Esophagus squamous epithelium (tissue), 5 donors: ENCODE results near the gene POLR3GL. TPM values are rescaled to one million over a fixed set of nuclear protein-coding genes. Genes with fewer than 3 reads are reported as not detected.

Source experiments
- DNase-seq: peaks from one replicate; lab custom pipeline; 2025; lab: John Stamatoyannopoulos, UW
- H3K27ac ChIP-seq, 4 donors: fragments of 200-600 bp; sonication (generic); one replicate each; pipeline ENCODE4 v1.5.1; 2016 to 2019; ENCODE audit warnings: mild to moderate bottlenecking in 1 of 4
- H3K27me3 ChIP-seq, 4 donors: fragments of 200-600 bp; sonication (generic); 1 replicate in 3 of 4; 2 replicates in 1 of 4; pipeline versions ENCODE4 v1.5.1 to v1.6.0; 2017 to 2021; ENCODE audit warnings: antibody characterized with exemption in 1 of 4
- H3K36me3 ChIP-seq, 3 donors: fragments of 200-600 bp; sonication (generic); one replicate each; pipeline ENCODE4 v1.5.1; 2016 to 2019
- H3K4me1 ChIP-seq, 3 donors: fragments of 200-600 bp; sonication (generic); one replicate each; pipeline ENCODE4 v1.5.1; 2017 to 2019
- H3K4me3 ChIP-seq, 4 donors: fragments of 200-600 bp; sonication (generic); 1 replicate in 3 of 4; 2 replicates in 1 of 4; pipeline ENCODE4 v1.5.1; 2016 to 2019; ENCODE audit warnings: mild to moderate bottlenecking in 2 of 4, moderate library complexity in 1 of 4
- H3K9me3 ChIP-seq, 3 donors: fragments of 200-600 bp; sonication (generic); one replicate each; pipeline ENCODE4 v1.5.1; 2016 to 2019
- POLR2A ChIP-seq, 4 donors: fragments of 450-650 bp; IDR thresholded peaks; one replicate each; pipeline ENCODE4 v1.6.1; 2017; ENCODE audit warnings: antibody characterized with exemption in 4 of 4, mild to moderate bottlenecking in 4 of 4, moderate library complexity in 3 of 4
- WGBS, 2 donors: methylation state at CpG; one replicate each; pipeline ENCODE4 v1.1.5; 2018; 5-methylcytosine and 5-hydroxymethylcytosine counted together
- intact Hi-C: fragments of 100-400 bp; cut with DNase I; formaldehyde crosslinking; loops from one replicate; pipeline ENCODE4 v1.15.0; 2022
- total RNA-seq, 4 donors: library from RNA; depleted of rRNA; stranded (reverse); fragments of >200 nt; gene quantifications; one replicate each; pipeline ENCODE4 v1.1.0, GENCODE V29; 2016
- TF ChIP-seq, protein P1 (sequence below), 6 experiments: fragments of 450-650 bp in 4 of 6; fragments of 200-600 bp in 2 of 6; sonication (generic) in 2 of 6; IDR thresholded peaks; one replicate each; pipeline ENCODE4 v1.5.1; 2016 to 2019; ENCODE audit warnings: antibody characterized with exemption in 6 of 6, mild to moderate bottlenecking in 4 of 6, moderate library complexity in 4 of 6
- donor health status: DM: yes; HTN: yes; CAD: no.

POLR3GL gene
- total RNA-seq, 4 donors from 2014 or later = 2.9 to 15.9 (median 9.8) TPM

DNA sequence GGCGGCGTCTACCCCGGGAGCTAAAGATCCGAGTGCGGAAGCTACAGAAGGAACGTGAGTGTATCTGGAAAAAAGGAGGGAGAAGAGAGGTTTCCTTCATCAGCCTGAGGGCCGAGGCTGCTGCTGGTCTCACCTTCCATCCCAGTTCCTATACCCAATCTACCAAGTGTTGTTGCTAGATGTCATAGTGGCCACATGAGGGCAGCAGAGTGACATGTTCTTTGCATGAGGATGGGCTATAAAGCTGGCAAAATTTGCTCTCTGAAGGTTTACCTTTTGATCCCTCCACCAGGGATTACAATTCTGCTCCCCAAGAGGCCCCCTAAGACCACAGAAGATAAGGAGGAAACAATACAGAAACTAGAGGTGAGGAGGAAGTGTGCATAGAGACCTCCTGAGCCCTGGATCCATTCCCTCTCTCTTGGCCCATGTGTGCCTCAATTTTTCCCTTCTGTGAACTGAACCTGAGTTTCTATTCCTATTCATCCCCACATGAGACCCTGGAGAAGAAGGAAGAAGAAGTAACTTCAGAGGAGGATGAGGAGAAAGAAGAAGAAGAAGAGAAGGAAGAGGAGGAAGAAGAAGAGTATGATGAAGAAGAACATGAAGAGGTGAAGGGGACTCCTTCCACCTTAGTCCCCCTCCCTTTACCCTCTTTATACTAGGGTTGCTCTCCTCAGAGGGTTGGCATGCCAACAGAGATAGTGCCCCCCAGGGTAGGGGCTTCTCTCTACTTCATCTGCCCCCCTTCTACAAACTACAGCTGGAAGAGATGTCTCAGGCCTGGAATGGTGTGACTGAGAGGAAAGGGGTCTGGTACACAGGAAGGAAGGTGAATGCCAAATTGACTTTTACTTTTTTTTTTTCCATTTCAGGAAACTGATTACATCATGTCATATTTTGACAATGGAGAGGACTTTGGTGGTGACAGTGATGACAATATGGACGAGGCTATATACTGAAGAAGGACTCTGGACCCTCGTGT lies 13.3 kb downstream of the POLR3GL start:
- intact Hi-C loops = loop anchor here (2.0 kb wide), 1 partner anchor 29 kb away; no protein-coding TSS in a partner anchor
- Histone ChIP-seq H3K27me3 (no peaks in the 10 kb centered on the region), H3K36me3 (peaks cover 0 to 4% (median 0%) of the 10 kb centered on the region in 3 donors), H3K4me1 (peaks cover 39 to 59% (median 50%) of the 10 kb centered on the region in 3 donors), H3K9me3 (no peaks in the 10 kb centered on the region), H3K4me3 (peak overlapping the region in 1 of 4 donors; percentile 44), H3K27ac (peak overlapping the region; percentile 90 to 98 (median 96))
- DNase-seq = no peak
- TF ChIP-seq, protein P1, sequence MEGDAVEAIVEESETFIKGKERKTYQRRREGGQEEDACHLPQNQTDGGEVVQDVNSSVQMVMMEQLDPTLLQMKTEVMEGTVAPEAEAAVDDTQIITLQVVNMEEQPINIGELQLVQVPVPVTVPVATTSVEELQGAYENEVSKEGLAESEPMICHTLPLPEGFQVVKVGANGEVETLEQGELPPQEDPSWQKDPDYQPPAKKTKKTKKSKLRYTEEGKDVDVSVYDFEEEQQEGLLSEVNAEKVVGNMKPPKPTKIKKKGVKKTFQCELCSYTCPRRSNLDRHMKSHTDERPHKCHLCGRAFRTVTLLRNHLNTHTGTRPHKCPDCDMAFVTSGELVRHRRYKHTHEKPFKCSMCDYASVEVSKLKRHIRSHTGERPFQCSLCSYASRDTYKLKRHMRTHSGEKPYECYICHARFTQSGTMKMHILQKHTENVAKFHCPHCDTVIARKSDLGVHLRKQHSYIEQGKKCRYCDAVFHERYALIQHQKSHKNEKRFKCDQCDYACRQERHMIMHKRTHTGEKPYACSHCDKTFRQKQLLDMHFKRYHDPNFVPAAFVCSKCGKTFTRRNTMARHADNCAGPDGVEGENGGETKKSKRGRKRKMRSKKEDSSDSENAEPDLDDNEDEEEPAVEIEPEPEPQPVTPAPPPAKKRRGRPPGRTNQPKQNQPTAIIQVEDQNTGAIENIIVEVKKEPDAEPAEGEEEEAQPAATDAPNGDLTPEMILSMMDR (IDR thresholded peaks at IDR 0.05) = peak; percentile 72 to 94 (median 93)
- no peak for TF ChIP-seq POLR2A (IDR thresholded peaks at IDR 0.05)
- WGBS, 2 donors = 15 to 20% methylated on average over 8 to 9 of the region's 9 CpGs

DNA sequence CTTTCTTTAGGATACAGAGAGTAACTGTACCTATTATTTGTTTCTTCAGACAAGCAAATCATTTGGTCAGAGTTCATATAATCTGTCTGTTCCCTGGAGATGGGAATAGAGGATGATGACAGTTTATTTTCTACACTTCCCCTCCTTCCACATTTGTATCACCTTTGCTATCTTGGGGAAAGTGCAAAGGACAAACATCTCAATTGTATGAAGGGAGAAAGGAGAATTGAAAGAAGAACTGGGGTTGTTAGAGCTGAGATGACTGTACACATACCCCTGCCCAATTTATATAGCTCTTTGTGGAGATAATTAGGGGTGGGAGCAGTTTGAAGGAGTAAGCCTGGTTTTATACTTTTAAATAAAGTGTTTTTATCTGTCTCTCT lies 14.0 kb downstream of the POLR3GL start:
- peak overlapping the region; percentile 90 to 98 (median 96) for H3K27ac ChIP-seq
- no peaks in the 10 kb centered on the region for H3K27me3 ChIP-seq
- H3K9me3 ChIP-seq = no peaks in the 10 kb centered on the region
- peaks cover 46 to 66% (median 56%) of the 10 kb centered on the region in 3 donors for H3K4me1 ChIP-seq
- peak overlapping the region in 3 of 4 donors; percentile 24 to 51 (median 28) for H3K4me3 ChIP-seq
- TF ChIP-seq, protein P1 (IDR thresholded peaks at IDR 0.05) = no peak
- no peak for TF ChIP-seq POLR2A (IDR thresholded peaks at IDR 0.05)
- H3K36me3 ChIP-seq = peaks cover 0 to 4% (median 0%) of the 10 kb centered on the region in 3 donors
- intact Hi-C loops = loop anchor here (2.0 kb wide), 1 partner anchor 28 kb away; no protein-coding TSS in a partner anchor
- no peak for DNase-seq

DNA sequence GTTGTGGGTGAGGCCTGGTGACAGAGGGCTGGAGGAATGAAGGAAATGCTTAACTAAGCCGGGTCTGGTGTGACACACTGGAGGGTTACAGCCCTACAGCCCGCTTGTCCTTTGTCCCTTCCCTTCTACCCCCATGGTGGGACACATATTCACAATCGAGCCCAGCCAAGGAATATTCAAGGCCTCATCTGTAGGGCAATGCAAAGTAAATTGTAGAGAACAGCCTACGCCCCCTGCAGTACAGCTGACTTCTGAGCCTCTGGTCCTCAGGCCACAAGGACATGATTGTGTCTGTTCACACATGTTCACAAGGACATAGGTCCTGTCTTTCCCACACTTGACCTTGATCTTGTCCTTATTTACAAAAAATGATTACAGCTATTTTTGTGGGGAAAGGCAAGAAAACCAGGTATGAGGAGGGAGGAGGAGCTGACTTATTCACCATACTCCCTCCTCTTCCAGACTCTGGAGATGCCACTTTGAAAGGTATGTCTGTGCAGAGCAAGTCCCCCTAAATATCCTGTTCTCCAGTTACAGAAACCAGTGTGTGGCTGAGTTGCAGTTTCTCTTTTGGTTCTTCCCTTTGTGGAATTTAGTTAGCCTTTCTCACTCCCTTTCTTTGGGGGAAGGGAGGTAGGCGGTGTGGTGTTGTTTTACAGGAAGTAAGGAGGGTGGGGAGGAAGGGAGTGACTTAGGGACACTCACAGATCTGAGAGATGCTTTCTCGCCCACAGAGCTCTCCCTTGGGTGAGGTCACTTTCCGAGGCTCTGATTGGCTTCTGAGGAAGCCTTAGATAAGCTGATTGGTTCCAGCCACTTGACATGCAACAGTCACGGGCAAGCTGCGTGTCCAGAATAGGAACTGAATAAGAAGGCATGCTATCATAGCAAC lies 14.6 kb downstream of the POLR3GL start:
- peak; percentile 89 for DNase-seq
- intact Hi-C loops = loop anchor here (2.0 kb wide), 1 partner anchor 28 kb away; no protein-coding TSS in a partner anchor
- TF ChIP-seq, protein P1 (IDR thresholded peaks at IDR 0.05) = peak in 3 of 6 experiments; percentile 13 to 30 (median 16)
- peak in 3 of 4 donors; percentile 22 to 87 (median 76) for TF ChIP-seq POLR2A (IDR thresholded peaks at IDR 0.05)
- Histone ChIP-seq H3K4me3 (peak overlapping the region in 3 of 4 donors; percentile 24 to 51 (median 28)), H3K9me3 (no peaks in the 10 kb centered on the region), H3K36me3 (peaks cover 0 to 4% (median 0%) of the 10 kb centered on the region in 3 donors), H3K27me3 (no peaks in the 10 kb centered on the region), H3K27ac (peak overlapping the region; percentile 90 to 98 (median 96)), H3K4me1 (peaks cover 50 to 73% (median 62%) of the 10 kb centered on the region in 3 donors)
- 5 to 9% methylated on average over 5 to 9 of the region's 9 CpGs for WGBS, 2 donors

DNA sequence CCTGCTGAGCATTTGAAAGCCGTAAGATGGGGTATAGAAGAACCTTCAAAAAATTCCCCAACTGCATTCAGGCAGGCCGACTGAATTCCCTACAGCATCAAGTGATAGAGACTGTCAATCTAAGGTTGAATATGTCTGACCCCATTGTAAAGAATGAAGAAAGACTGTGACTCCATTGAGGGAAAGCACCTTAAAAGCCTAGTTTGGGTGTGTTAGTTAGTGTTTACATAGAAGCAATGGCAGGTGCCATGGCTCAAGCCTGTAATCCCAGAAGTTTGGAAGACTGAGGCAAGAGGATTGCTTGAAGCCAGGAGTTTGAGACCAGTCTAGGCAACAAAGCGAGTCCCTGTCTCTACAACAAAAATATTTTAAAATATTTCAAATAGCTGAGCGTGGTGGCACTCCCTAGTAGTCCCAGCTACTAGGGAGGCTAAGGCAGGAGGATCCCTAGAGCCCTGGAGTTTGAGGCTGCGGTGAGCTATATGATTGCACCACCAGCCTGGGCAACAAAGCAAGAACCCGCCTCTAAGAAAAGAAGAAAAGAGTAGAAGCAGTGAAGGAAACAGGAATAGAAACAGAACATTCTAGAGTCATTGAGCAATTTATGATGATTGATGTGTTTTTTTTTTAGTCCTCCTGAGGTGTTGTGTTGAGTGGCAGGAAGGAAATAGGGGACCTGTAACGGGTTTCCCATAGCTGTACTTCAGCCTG lies 15.4 kb downstream of the POLR3GL start:
- 30 to 42% methylated on average over 6 to 7 of the region's 7 CpGs for WGBS, 2 donors
- TF ChIP-seq, protein P1 (IDR thresholded peaks at IDR 0.05) = no peak
- peak in 2 of 4 donors; percentile 7 to 39 for TF ChIP-seq POLR2A (IDR thresholded peaks at IDR 0.05)
- peaks cover 58 to 81% (median 70%) of the 10 kb centered on the region in 3 donors for H3K4me1 ChIP-seq
- no peaks in the 10 kb centered on the region for H3K9me3 ChIP-seq
- H3K36me3 ChIP-seq = peaks cover 0 to 4% (median 0%) of the 10 kb centered on the region in 3 donors
- DNase-seq = no peak
- peak overlapping the region in 3 of 4 donors; percentile 2 to 51 (median 24) for H3K4me3 ChIP-seq
- intact Hi-C loops = loop anchor here (2.0 kb wide), 1 partner anchor 27 kb away; no protein-coding TSS in a partner anchor
- no peaks in the 10 kb centered on the region for H3K27me3 ChIP-seq
- peak overlapping the region; percentile 90 to 98 (median 96) for H3K27ac ChIP-seq
